Suprapubic skin (tissue), 4 donors: ENCODE data around the gene IVL. TPM values are rescaled to one million over a fixed set of nuclear protein-coding genes. Genes with fewer than 3 reads are reported as not detected.

Experiments
- DNase-seq, 2 donors: peaks; one replicate each; pipeline ENCODE4 v3.0.0-alpha.2; 2019; ENCODE audit warnings: low spot score in 2 of 2
- H3K27ac ChIP-seq: fragments of 200-600 bp; sonication (generic); one replicate; pipeline ENCODE4 v1.5.1; 2019
- H3K27me3 ChIP-seq: fragments of 200-600 bp; sonication (generic); one replicate; pipeline ENCODE4 v1.5.1; 2019
- H3K36me3 ChIP-seq: fragments of 200-600 bp; sonication (generic); one replicate; pipeline ENCODE4 v1.5.1; 2019
- H3K4me1 ChIP-seq: fragments of 200-600 bp; sonication (generic); one replicate; pipeline ENCODE4 v1.5.1; 2019
- H3K4me3 ChIP-seq: fragments of 200-600 bp; sonication (generic); one replicate; pipeline ENCODE4 v1.5.1; 2019; ENCODE audit warnings: mild to moderate bottlenecking
- H3K9me3 ChIP-seq: fragments of 200-600 bp; sonication (generic); one replicate; pipeline ENCODE4 v1.5.1; 2019
- CTCF ChIP-seq, 2 donors: fragments of 200-600 bp in 1 of 2; fragments of 450-650 bp in 1 of 2; sonication (generic) in 1 of 2; IDR thresholded peaks; one replicate each; pipeline ENCODE4 v1.5.1; 2016 to 2019; ENCODE audit warnings: antibody characterized with exemption in 2 of 2, mild to moderate bottlenecking in 1 of 2, moderate library complexity in 1 of 2
- EP300 ChIP-seq: sonication (generic); formaldehyde crosslinking; IDR thresholded peaks from one replicate; pipeline ENCODE4 v1.6.1; 2017; ENCODE audit warnings: antibody characterized with exemption
- POLR2A ChIP-seq, 2 donors: fragments of 450-650 bp; IDR thresholded peaks; one replicate each; pipeline ENCODE4 v1.6.1; 2017; ENCODE audit warnings: antibody characterized with exemption in 2 of 2, mild to moderate bottlenecking in 2 of 2, moderate library complexity in 2 of 2
- POLR2AphosphoS5 ChIP-seq, 3 donors: sonication (generic); formaldehyde crosslinking; IDR thresholded peaks; one replicate each; pipeline ENCODE4 v1.6.1; 2017; ENCODE audit warnings: antibody characterized with exemption in 3 of 3
- WGBS: methylation state at CpG from one replicate; pipeline ENCODE4 v1.1.5; 2018; 5-methylcytosine and 5-hydroxymethylcytosine counted together
- total RNA-seq, 4 donors: library from RNA; depleted of rRNA; stranded (reverse); fragments of >200 nt; gene quantifications; one replicate each; pipeline ENCODE4 v1.1.0, GENCODE V29; 2016

The IVL gene
- total RNA-seq, 4 donors from 2014 or later, result 50.2 to 213 (median 138) TPM

- no peak overlapping the region for H3K4me3 ChIP-seq
- H3K9me3 ChIP-seq, result no peaks in the 10 kb centered on the region
- no peak overlapping the region for H3K27ac ChIP-seq
- no peaks in the 10 kb centered on the region for H3K36me3 ChIP-seq
- no peaks in the 10 kb centered on the region for H3K27me3 ChIP-seq
- DNase-seq, result no peak
- TF ChIP-seq CTCF (IDR thresholded peaks at IDR 0.05) (no peak), POLR2AphosphoS5 (IDR thresholded peaks at IDR 0.05) (no peak), POLR2A (IDR thresholded peaks at IDR 0.05) (no peak), EP300 (no peak)
- H3K4me1 ChIP-seq, result no peaks in the 10 kb centered on the region
- 90% methylated on average over 3 of the region's 3 CpGs for WGBS
These were observed 50.9 kb downstream of the IVL start for GRCh38 chr1:152959273-152959672.

- Histone ChIP-seq H3K27ac (no peak overlapping the region), H3K4me1 (no peaks in the 10 kb centered on the region), H3K27me3 (no peaks in the 10 kb centered on the region), H3K9me3 (no peaks in the 10 kb centered on the region), H3K36me3 (no peaks in the 10 kb centered on the region), H3K4me3 (no peak overlapping the region)
- DNase-seq, result no peak
- no peak for TF ChIP-seq EP300
- TF ChIP-seq POLR2AphosphoS5 (IDR thresholded peaks at IDR 0.05), result no peak
- no peak for TF ChIP-seq POLR2A (IDR thresholded peaks at IDR 0.05)
- no peak for TF ChIP-seq CTCF (IDR thresholded peaks at IDR 0.05)
- 87% methylated on average over 10 of the region's 10 CpGs for WGBS
These were observed 51.6 kb downstream of the IVL start for GRCh38 chr1:152959801-152960451.

GRCh38 chr1:152960452-152961044 lies 52.2 kb downstream of the IVL start:
- H3K27me3 ChIP-seq, result no peaks in the 10 kb centered on the region
- H3K27ac ChIP-seq, result no peak overlapping the region
- H3K9me3 ChIP-seq, result no peaks in the 10 kb centered on the region
- H3K36me3 ChIP-seq, result no peaks in the 10 kb centered on the region
- no peaks in the 10 kb centered on the region for H3K4me1 ChIP-seq
- DNase-seq, result no peak
- TF ChIP-seq CTCF (IDR thresholded peaks at IDR 0.05) (no peak), EP300 (no peak), POLR2AphosphoS5 (IDR thresholded peaks at IDR 0.05) (no peak), POLR2A (IDR thresholded peaks at IDR 0.05) (no peak)
- WGBS, result 68% methylated on average over 4 of the region's 10 CpGs
- H3K4me3 ChIP-seq, result no peak overlapping the region

Other genes starting within 250 kb of the IVL start
- 100 to 1,000 TPM in 3 of 4 donors, 10 to 100 TPM in 1; 11.8 to 304 (median 222) TPM for gene LCE2D, start 245.2 kb upstream of the IVL start, total RNA-seq
- 100 to 1,000 TPM in 3 of 4 donors, 10 to 100 TPM in 1; 66.5 to 669 (median 515) TPM for gene LCE2C, start 233.3 kb upstream of the IVL start, total RNA-seq
- 1,000 to 10,000 TPM in 2 of 4 donors, 100 to 1,000 TPM in 1, 10 to 100 TPM in 1; 91.9 to 1,442 (median 997) TPM for gene LCE2B, start 222.4 kb upstream of the IVL start, total RNA-seq
- gene LCE2A, start 210.2 kb upstream of the IVL start, total RNA-seq, result 100 to 1,000 TPM in 3 of 4 donors, 10 to 100 TPM in 1; 28.2 to 457 (median 159) TPM
- 1 to 10 TPM in 3 of 4 donors, not detected in 1; 3.0 to 7.7 (median 3.6) TPM for gene LCE4A, start 200.4 kb upstream of the IVL start, total RNA-seq
- gene KPRP, start 150.5 kb upstream of the IVL start, total RNA-seq, result 100 to 1,000 TPM in 3 of 4 donors, 10 to 100 TPM in 1; 20.9 to 138 (median 131) TPM
- 10 to 100 TPM in 3 of 4 donors, not detected in 1; 23.4 to 71.3 (median 42.8) TPM for gene LCE1F, start 133.4 kb upstream of the IVL start, total RNA-seq
- gene LCE1E, start 122.3 kb upstream of the IVL start, total RNA-seq, result 10 to 100 TPM in 3 of 4 donors, 1 to 10 TPM in 1; 5.5 to 71.0 (median 29.6) TPM
- gene LCE1D, start 111.8 kb upstream of the IVL start, total RNA-seq, result 100 to 1,000 TPM in 2 of 4 donors, 10 to 100 TPM in 2; 32.8 to 203 (median 101) TPM
- gene LCE1C, start 101.9 kb upstream of the IVL start, total RNA-seq, result 1,000 to 10,000 TPM in 3 of 4 donors, 10 to 100 TPM in 1; 73.2 to 1,471 (median 1,283) TPM
- gene LCE1B, start 96.6 kb upstream of the IVL start, total RNA-seq, result 100 to 1,000 TPM in 3 of 4 donors, 10 to 100 TPM in 1; 29.6 to 197 (median 166) TPM
- 100 to 1,000 TPM in 3 of 4 donors, 10 to 100 TPM in 1; 69.4 to 516 (median 417) TPM for gene LCE1A, start 81.1 kb upstream of the IVL start, total RNA-seq
- gene LCE6A, start 65.7 kb upstream of the IVL start, total RNA-seq, result 10 to 100 TPM in 3 of 4 donors, 1 to 10 TPM in 1; 3.0 to 95.6 (median 55.0) TPM
- gene LCE7A, start 48.5 kb upstream of the IVL start, total RNA-seq, result not detected
- gene SMCP, start 30.2 kb upstream of the IVL start, total RNA-seq, result not detected
- 10 to 100 TPM; 10.7 to 42.8 (median 18.2) TPM for gene SPRR5, start 38.7 kb downstream of the IVL start, total RNA-seq
- gene SPRR4, start 62.1 kb downstream of the IVL start, total RNA-seq, result 100 to 1,000 TPM in 2 of 4 donors, 10 to 100 TPM in 1, 1 to 10 TPM in 1; 1.4 to 478 (median 67.3) TPM
- 10 to 100 TPM in 1 of 4 donors, not detected in 3; 66.5 TPM for gene SPRR1A, start 75.5 kb downstream of the IVL start, total RNA-seq
- gene SPRR3, start 93.2 kb downstream of the IVL start, total RNA-seq, result not detected
- gene SPRR1B, start 122.7 kb downstream of the IVL start, total RNA-seq, result 100 to 1,000 TPM in 3 of 4 donors, 1 to 10 TPM in 1; 1.8 to 247 (median 172) TPM
- gene SPRR2D, start 132.6 kb downstream of the IVL start, total RNA-seq, result 10 to 100 TPM in 3 of 4 donors, not detected in 1; 12.3 to 69.2 (median 56.6) TPM
- not detected for gene SPRR2A, start 149.0 kb downstream of the IVL start, total RNA-seq
- 1 to 10 TPM in 2 of 4 donors, not detected in 2; 2.0 to 3.3 TPM for gene SPRR2B, start 163.1 kb downstream of the IVL start, total RNA-seq
- 100 to 1,000 TPM in 2 of 4 donors, 10 to 100 TPM in 2; 10.8 to 314 (median 156) TPM for gene SPRR2E, start 186.0 kb downstream of the IVL start, total RNA-seq
- gene SPRR2F, start 205.0 kb downstream of the IVL start, total RNA-seq, result 1 to 10 TPM in 1 of 4 donors, not detected in 3; 4.2 TPM
- gene SPRR2G, start 242.3 kb downstream of the IVL start, total RNA-seq, result 10 to 100 TPM in 3 of 4 donors, 1 to 10 TPM in 1; 6.8 to 56.6 (median 13.3) TPM